OCI-LY3 (cell line): ENCODE results near the gene NUBPL.

Source experiments
- H2AFZ ChIP-seq: fragments of 200-600, 300-600 bp; shearing (Covaris generic); 2 replicates; pipeline ENCODE4 v1.6.0; 2014; ENCODE audit warnings: antibody characterized with exemption, low read depth, low read length
- H3K27ac ChIP-seq: fragments of 200-600, 300-600 bp; sonication (generic); 2 replicates; pipeline ENCODE4 v1.5.1; 2014; ENCODE audit warnings: mild to moderate bottlenecking, low read length, moderate library complexity, mixed read lengths
- H3K27me3 ChIP-seq: fragments of 200-600, 300-600 bp; sonication (generic); 2 replicates; pipeline ENCODE4 v1.6.1; 2014; ENCODE audit warnings: low read depth, low read length, mixed read lengths
- H3K36me3 ChIP-seq: fragments of 200-600, 300-600 bp; sonication (generic); replicated peaks from 2 replicates; pipeline ENCODE3; 2014; ENCODE audit warnings: low read depth, low read length, mixed read lengths
- H3K4me1 ChIP-seq: fragments of 300-600, 200-600 bp; sonication (generic); 2 replicates; pipeline ENCODE4 v1.6.1; 2014; ENCODE audit warnings: low read length, mixed read lengths
- H3K4me2 ChIP-seq: fragments of 200-600, 300-600 bp; sonication (generic); 2 replicates; pipeline ENCODE4 v1.6.1; 2014; ENCODE audit warnings: low read length, mixed read lengths
- H3K4me3 ChIP-seq: fragments of 300-600, 200-600 bp; sonication (generic); 2 replicates; pipeline ENCODE4 v1.5.1; 2014; ENCODE audit warnings: antibody characterized with exemption, mild to moderate bottlenecking, low read length, moderate library complexity
- H3K79me2 ChIP-seq: fragments of 300-600, 200-600 bp; shearing (Covaris generic); 2 replicates; pipeline ENCODE4 v1.6.1; 2014; ENCODE audit warnings: mild to moderate bottlenecking, low read length, mixed read lengths
- H3K9ac ChIP-seq: fragments of 300-600, 200-600 bp; shearing (Covaris generic); 2 replicates; pipeline ENCODE4 v1.6.0; 2014; ENCODE audit warnings: mild to moderate bottlenecking, low read length, moderate library complexity
- H3K9me3 ChIP-seq: fragments of 200-600, 300-600 bp; shearing (Covaris generic); 2 replicates; pipeline ENCODE4 v1.6.1; 2014; ENCODE audit warnings: low read length, mixed read lengths; ENCODE audit not compliant: insufficient read depth
- H4K20me1 ChIP-seq: fragments of 200-600, 300-600 bp; sonication (generic); 2 replicates; pipeline ENCODE4 v1.6.1; 2016; ENCODE audit warnings: low read length, mixed read lengths; ENCODE audit not compliant: insufficient read depth
- CTCF ChIP-seq: fragments of 200-600, 300-600 bp; sonication (generic); IDR thresholded peaks from 2 replicates; pipeline ENCODE4 v1.5.1; 2014; ENCODE audit warnings: antibody characterized with exemption, low read length, low read depth
- EZH2phosphoT487 ChIP-seq: fragments of 200-600 bp; shearing (Covaris generic); IDR thresholded peaks from 2 replicates; pipeline ENCODE4 v1.6.1; 2018; ENCODE audit warnings: antibody characterized with exemption, mixed run types, low read depth

NUBPL gene

GRCh38 chr14:31561155-31561846 lies at the start of gene NUBPL:
TSS of gene NUBPL (plus strand) at chr14:31561404. CDS start at chr14:31561440, 36 bp downstream.
- Histone ChIP-seq H3K9ac (peak within 1 kb of the TSS; percentile 74), H3K4me3 (peak within 1 kb of the TSS; percentile 89), H3K36me3 (no peaks in the 10 kb centered on the region), H3K27ac (peak within 1 kb of the TSS; percentile 40), H3K79me2 (no peaks in the 10 kb centered on the region), H2AFZ (peak within 1 kb of the TSS; percentile 94), H3K4me1 (peaks cover 10% of the 10 kb centered on the region), H3K27me3 (no peaks in the 10 kb centered on the region), H3K4me2 (peak within 1 kb of the TSS; percentile 81), H4K20me1 (no peaks in the 10 kb centered on the region), H3K9me3 (no peaks in the 10 kb centered on the region)
- no peak for TF ChIP-seq CTCF
- no peak for TF ChIP-seq EZH2phosphoT487

- H3K27ac ChIP-seq = no peak overlapping the region
- no peak for TF ChIP-seq CTCF
- TF ChIP-seq EZH2phosphoT487 = no peak
- H2AFZ ChIP-seq = no peak overlapping the region
- no peak overlapping the region for H3K4me3 ChIP-seq
- no peaks in the 10 kb centered on the region for H3K79me2 ChIP-seq
- no peaks in the 10 kb centered on the region for H3K36me3 ChIP-seq
- H3K4me2 ChIP-seq = no peak overlapping the region
- no peak overlapping the region for H3K9ac ChIP-seq
- no peaks in the 10 kb centered on the region for H4K20me1 ChIP-seq
- H3K4me1 ChIP-seq = no peaks in the 10 kb centered on the region
- H3K9me3 ChIP-seq = no peaks in the 10 kb centered on the region
- no peaks in the 10 kb centered on the region for H3K27me3 ChIP-seq
Observed at GRCh38 chr14:31527087-31527486, 34.1 kb upstream of the NUBPL start.

- H3K4me2 ChIP-seq = no peak overlapping the region
- TF ChIP-seq CTCF (no peak), EZH2phosphoT487 (no peak)
- H3K27me3 ChIP-seq = no peaks in the 10 kb centered on the region
- H3K4me1 ChIP-seq = no peaks in the 10 kb centered on the region
- no peak overlapping the region for H3K27ac ChIP-seq
- H3K9me3 ChIP-seq = no peaks in the 10 kb centered on the region
- H2AFZ ChIP-seq = no peak overlapping the region
- H4K20me1 ChIP-seq = no peaks in the 10 kb centered on the region
- no peaks in the 10 kb centered on the region for H3K36me3 ChIP-seq
- no peak overlapping the region for H3K4me3 ChIP-seq
- H3K79me2 ChIP-seq = no peaks in the 10 kb centered on the region
- H3K9ac ChIP-seq = no peak overlapping the region
Observed at GRCh38 chr14:31527546-31527945, 33.7 kb upstream of the NUBPL start.

- no peak overlapping the region for H3K27ac ChIP-seq
- H3K4me1 ChIP-seq = no peaks in the 10 kb centered on the region
- no peaks in the 10 kb centered on the region for H4K20me1 ChIP-seq
- H3K4me2 ChIP-seq = no peak overlapping the region
- no peak overlapping the region for H3K4me3 ChIP-seq
- H2AFZ ChIP-seq = no peak overlapping the region
- no peak for TF ChIP-seq EZH2phosphoT487
- no peak for TF ChIP-seq CTCF
- no peaks in the 10 kb centered on the region for H3K36me3 ChIP-seq
- no peak overlapping the region for H3K9ac ChIP-seq
- H3K79me2 ChIP-seq = no peaks in the 10 kb centered on the region
- no peaks in the 10 kb centered on the region for H3K9me3 ChIP-seq
- H3K27me3 ChIP-seq = no peaks in the 10 kb centered on the region
Observed at GRCh38 chr14:31529053-31529452, 32.2 kb upstream of the NUBPL start.
